H1 (cell line): ENCODE measurements around the gene NET1. TPM values are rescaled to one million over a fixed set of nuclear protein-coding genes. Genes with fewer than 3 reads are reported as not detected.

ENCODE experiments used
- ASH2L ChIP-seq: fragments of 200-600, 300-600 bp; sonication (generic); IDR thresholded peaks from one replicate; pipeline ENCODE4 v1.7.1; 2017; ENCODE audit warnings: low read length
- CHD1 ChIP-seq: IDR thresholded peaks from 2 replicates; pipeline ENCODE4 v1.6.1; 2012; ENCODE audit warnings: low read depth, low read length, improper control_type of control experiment
- CHD2 ChIP-seq: IDR thresholded peaks from 2 replicates; pipeline ENCODE4 v1.6.1; 2012; ENCODE audit warnings: low read length, improper control_type of control experiment
- EZH2 ChIP-seq: fragments of 200-600 bp; sonication (generic); IDR thresholded peaks from 2 replicates; pipeline ENCODE4 v1.7.1; 2012; ENCODE audit warnings: low read depth, mild to moderate bottlenecking, moderate library complexity, low read length, inconsistent platforms; ENCODE audit not compliant: severe bottlenecking
- GABPA ChIP-seq: IDR thresholded peaks from 2 replicates; pipeline ENCODE4 v1.6.1; 2011; ENCODE audit warnings: mild to moderate bottlenecking, low read length, moderate library complexity, borderline replicate concordance; ENCODE audit not compliant: insufficient read depth
- HDAC2 ChIP-seq, 2 experiments: fragments of 300-600 bp in 1 of 2; sonication (generic) in 1 of 2; IDR thresholded peaks; 2 replicates each; pipeline ENCODE4 v1.6.1; 2011 to 2012; ENCODE audit warnings: low read depth in 2 of 2, low read length in 2 of 2, mild to moderate bottlenecking in 2 of 2, moderate library complexity in 2 of 2, borderline replicate concordance in 1 of 2, inconsistent platforms in 1 of 2
- JUND ChIP-seq: IDR thresholded peaks from 2 replicates; pipeline ENCODE4 v1.6.1; 2011; ENCODE audit warnings: mild to moderate bottlenecking, improper control_type of control experiment, low read length
- NRF1 ChIP-seq: IDR thresholded peaks from 2 replicates; pipeline ENCODE4 v1.6.1; 2011; ENCODE audit warnings: mild to moderate bottlenecking, low read depth, low read length, improper control_type of control experiment
- PHF8 ChIP-seq: fragments of 200-600 bp; sonication (generic); conservative IDR thresholded peaks from 2 replicates; pipeline ENCODE4 v1.7.1; 2012; ENCODE audit warnings: low read depth, mild to moderate bottlenecking, inconsistent platforms, low read length, moderate library complexity
- RAD21 ChIP-seq, 2 experiments: IDR thresholded peaks in 1 of 2; conservative IDR thresholded peaks in 1 of 2; 2 replicates each; pipeline ENCODE4 v1.6.1; 2011; ENCODE audit warnings: low read depth in 2 of 2, low read length in 2 of 2, improper control_type of control experiment in 1 of 2, inconsistent platforms in 1 of 2, mild to moderate bottlenecking in 1 of 2, moderate library complexity in 1 of 2
- RBBP5 ChIP-seq: IDR thresholded peaks from 2 replicates; pipeline ENCODE4 v1.7.1; 2012; ENCODE audit warnings: low read depth, mild to moderate bottlenecking, inconsistent platforms, low read length, moderate library complexity, borderline replicate concordance
- SP1 ChIP-seq: IDR thresholded peaks from 2 replicates; pipeline ENCODE4 v1.6.1; 2011; ENCODE audit warnings: low read depth, low read length
- TBP ChIP-seq: IDR thresholded peaks from 2 replicates; pipeline ENCODE4 v1.6.1; 2011; ENCODE audit warnings: low read depth, low read length, improper control_type of control experiment
- TCF12 ChIP-seq: IDR thresholded peaks from 2 replicates; pipeline ENCODE4 v1.6.1; 2011; ENCODE audit warnings: low read depth, mild to moderate bottlenecking, low read length
- polyA plus RNA-seq, 7 experiments: library from polyadenylated mRNA; depleted of rRNA in 3 of 7; stranded (reverse) in 5 of 7; unstranded in 2 of 7; fragments of >200 nt in 5 of 7; fragments of 200-250 nt in 2 of 7; gene quantifications; 1 replicate in 5 of 7; 2 replicates in 1 of 7; 4 replicates in 1 of 7; pipeline versions ENCODE4 v1.2.1 to v1.2.3, GENCODE V29; 2011 to 2013; ENCODE audit warnings: missing spikeins in 2 of 7, mixed read lengths in 2 of 7
- total RNA-seq: library from RNA; stranded (reverse); fragmentation: NEBNext Ultra II Directional; extraction: Animal tissue kit (Norgen Biotek cat#: 25700); gene quantifications from 2 replicates; pipeline ENCODE4 v1.2.1, GENCODE V29; 2021
- TF ChIP-seq, protein P1 (sequence below): IDR thresholded peaks from 2 replicates; pipeline ENCODE4 v1.6.1; 2012; ENCODE audit warnings: low read length, inconsistent platforms
- TF ChIP-seq, protein P2 (sequence below): IDR thresholded peaks from 2 replicates; pipeline ENCODE4 v1.6.1; 2012; ENCODE audit warnings: inconsistent platforms
- TF ChIP-seq, protein P3 (sequence below): IDR thresholded peaks from 2 replicates; pipeline ENCODE4 v1.6.1; 2012; ENCODE audit warnings: inconsistent platforms

Gene NET1
- total and polyA plus RNA-seq, 2 of the 8 experiments (the other 6 are each of a cell fraction or from before 2014, with no cell fraction given): 21.5 to 117 TPM

DNA sequence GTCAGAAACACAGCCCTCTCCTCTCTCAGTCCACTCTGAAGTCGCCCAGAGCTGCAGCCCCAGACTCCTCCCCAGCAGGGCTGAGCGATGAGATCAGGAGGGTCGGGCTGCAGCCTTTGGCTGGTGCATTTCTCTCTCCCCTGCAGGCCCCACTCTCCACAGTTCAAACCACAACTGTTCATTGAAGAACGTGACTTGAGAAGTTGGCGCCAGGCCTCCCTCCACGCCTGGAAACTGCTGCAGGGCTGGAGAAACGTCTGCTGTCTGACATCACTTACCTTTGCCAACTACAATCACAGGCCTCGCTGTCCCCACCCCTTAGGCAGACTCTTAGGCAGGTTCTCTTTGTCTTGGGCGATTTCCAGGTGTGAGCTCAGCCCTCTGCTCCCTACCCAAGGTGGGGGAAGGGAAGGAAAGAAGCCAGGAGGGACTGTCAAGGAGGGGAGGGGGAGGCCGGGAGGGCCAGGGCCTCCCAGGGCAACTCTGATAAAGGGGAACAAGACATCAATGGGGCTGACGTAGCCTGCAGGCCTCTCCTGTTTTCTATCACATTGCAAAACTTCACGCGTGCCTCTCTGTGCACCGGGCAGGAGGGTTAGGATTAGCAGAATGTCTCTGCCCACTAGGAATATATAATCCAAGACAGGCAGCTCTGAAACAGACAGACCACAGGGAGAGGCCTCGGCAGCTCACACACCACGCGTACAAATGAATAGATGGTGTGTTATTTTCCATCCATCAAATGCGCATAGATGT, 54.3 kb downstream of the NET1 start (continued):
- peak; percentile 98 for TF ChIP-seq ASH2L
- TF ChIP-seq JUND: no peak; the same call in 1 of the 2 replicates
- TF ChIP-seq TCF12: peak; percentile 91
- TF ChIP-seq EZH2: no peak
- TF ChIP-seq GABPA: no peak
- TF ChIP-seq NRF1: no peak
- peak; percentile 41; the same call in 1 of the 2 replicates for TF ChIP-seq TBP
- TF ChIP-seq HDAC2 (IDR thresholded peaks at IDR 0.05; ENCODE audit: borderline replicate concordance in 1 of 2, low read depth in 2 of 2, low read length in 2 of 2): no peak
- TF ChIP-seq, protein P1, sequence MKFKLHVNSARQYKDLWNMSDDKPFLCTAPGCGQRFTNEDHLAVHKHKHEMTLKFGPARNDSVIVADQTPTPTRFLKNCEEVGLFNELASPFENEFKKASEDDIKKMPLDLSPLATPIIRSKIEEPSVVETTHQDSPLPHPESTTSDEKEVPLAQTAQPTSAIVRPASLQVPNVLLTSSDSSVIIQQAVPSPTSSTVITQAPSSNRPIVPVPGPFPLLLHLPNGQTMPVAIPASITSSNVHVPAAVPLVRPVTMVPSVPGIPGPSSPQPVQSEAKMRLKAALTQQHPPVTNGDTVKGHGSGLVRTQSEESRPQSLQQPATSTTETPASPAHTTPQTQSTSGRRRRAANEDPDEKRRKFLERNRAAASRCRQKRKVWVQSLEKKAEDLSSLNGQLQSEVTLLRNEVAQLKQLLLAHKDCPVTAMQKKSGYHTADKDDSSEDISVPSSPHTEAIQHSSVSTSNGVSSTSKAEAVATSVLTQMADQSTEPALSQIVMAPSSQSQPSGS: peak; percentile 66; the same call in 1 of the 2 replicates
- peak; percentile 74; the same call in 1 of the 2 replicates for TF ChIP-seq SP1
- TF ChIP-seq CHD1: no peak
- TF ChIP-seq PHF8: 0 out of 2 replicates have a peak, but pooled peaks have one; percentile 34
- TF ChIP-seq, protein P2, sequence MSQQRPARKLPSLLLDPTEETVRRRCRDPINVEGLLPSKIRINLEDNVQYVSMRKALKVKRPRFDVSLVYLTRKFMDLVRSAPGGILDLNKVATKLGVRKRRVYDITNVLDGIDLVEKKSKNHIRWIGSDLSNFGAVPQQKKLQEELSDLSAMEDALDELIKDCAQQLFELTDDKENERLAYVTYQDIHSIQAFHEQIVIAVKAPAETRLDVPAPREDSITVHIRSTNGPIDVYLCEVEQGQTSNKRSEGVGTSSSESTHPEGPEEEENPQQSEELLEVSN: peak; percentile 79
- 0 out of 2 replicates have a peak, but pooled peaks have one; percentile 29 for TF ChIP-seq CHD2
- peak; percentile 16 to 29; a peak in 1 of 4 replicates for TF ChIP-seq RAD21 (IDR thresholded peaks at IDR 0.05 in 1 of 2, conservative IDR thresholded peaks at IDR 0.05 in 1 of 2; ENCODE audit: low read depth in 2 of 2, low read length in 2 of 2)
- TF ChIP-seq RBBP5: peak; percentile 93
- TF ChIP-seq, protein P3, sequence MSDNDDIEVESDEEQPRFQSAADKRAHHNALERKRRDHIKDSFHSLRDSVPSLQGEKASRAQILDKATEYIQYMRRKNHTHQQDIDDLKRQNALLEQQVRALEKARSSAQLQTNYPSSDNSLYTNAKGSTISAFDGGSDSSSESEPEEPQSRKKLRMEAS: peak; percentile 54; the same call in 1 of the 2 replicates
